ENCODE measurements around the gene AR.

- TF ChIP-seq CTCF (IDR thresholded peaks at IDR 0.05): no peak
- TF ChIP-seq POLR2A (IDR thresholded peaks at IDR 0.05): no peak
Measured at GRCh38 chrX:67654301-67654700, 110.5 kb downstream of the AR start.
